ENCODE measurements around the gene SKIC8.

The SKIC8 gene

GRCh38 chr15:78265137-78265460 lies 34.3 kb downstream of the SKIC8 start:
- no peak overlapping the region for H2BK5ac ChIP-seq (ENCODE audit: low read depth, low read length, poor library complexity)
- no peak for DNase-seq
- H2BK12ac ChIP-seq (ENCODE audit: low read length) = no peak overlapping the region
- H3K23ac ChIP-seq (ENCODE audit: low read length) = no peak overlapping the region
- H3K9ac ChIP-seq (ENCODE audit: low read length) = no peak overlapping the region
- no peaks in the 10 kb centered on the region for H3K27me3 ChIP-seq (ENCODE audit: insufficient read depth, low read length)
- H3K18ac ChIP-seq (ENCODE audit: low read length) = no peak overlapping the region
- H2BK120ac ChIP-seq (ENCODE audit: insufficient read depth, low read length, poor library complexity) = no peak overlapping the region
- H4K8ac ChIP-seq (ENCODE audit: low read depth, low read length) = no peak overlapping the region
- no peak overlapping the region for H3K4me2 ChIP-seq (ENCODE audit: low read length)
- no peaks in the 10 kb centered on the region for H3K4me1 ChIP-seq (ENCODE audit: control insufficient read depth in 1 of 2, insufficient read depth in 2 of 2, low read length in 2 of 2)
- H3K14ac ChIP-seq (ENCODE audit: low read length) = no peak overlapping the region
- WGBS (ENCODE audit: extremely low coverage, insufficient coverage, insufficient read length) = no CpG with 5 or more reads among the region's 12 CpGs
- no peak overlapping the region for H2AK5ac ChIP-seq (ENCODE audit: low read length)
- H3K36me3 ChIP-seq (ENCODE audit: control insufficient read depth in 1 of 2, insufficient read depth in 2 of 2, low read length in 2 of 2) = no peaks in the 10 kb centered on the region
- no peak overlapping the region for H3K4me3 ChIP-seq (ENCODE audit: low read depth, low read length)
- no peaks in the 10 kb centered on the region for H3K79me1 ChIP-seq (ENCODE audit: low read length)
- H3K9me3 ChIP-seq (ENCODE audit: insufficient read depth, low read depth, low read length) = no peaks in the 10 kb centered on the region
- no peak overlapping the region for H4K12ac ChIP-seq (ENCODE audit: low read depth, low read length)
- no peak overlapping the region for H3K4ac ChIP-seq (ENCODE audit: low read depth, low read length)
- H2AFZ ChIP-seq (ENCODE audit: insufficient read depth, low read length, poor library complexity) = no peak overlapping the region
- no peak overlapping the region for H4K91ac ChIP-seq (ENCODE audit: low read depth, low read length)
- H3K27ac ChIP-seq (ENCODE audit: low read depth, low read length) = no peak overlapping the region
- H3K79me2 ChIP-seq (ENCODE audit: control insufficient read depth, insufficient read depth, low read length, poor library complexity) = no peaks in the 10 kb centered on the region

GRCh38 chr15:78264304-78265136 lies 34.9 kb downstream of the SKIC8 start, which contains the start of gene DNAJA4:
Gene DNAJA4, plus strand, starts transcription at chr15:78264562. Its CDS starts 202 bp downstream, at chr15:78264764.
- no peak within 1 kb of the TSS for H3K23ac ChIP-seq (ENCODE audit: low read length)
- no peaks in the 10 kb centered on the region for H3K27me3 ChIP-seq (ENCODE audit: insufficient read depth, low read length)
- no peak within 1 kb of the TSS for H4K8ac ChIP-seq (ENCODE audit: low read depth, low read length)
- no peaks in the 10 kb centered on the region for H3K79me1 ChIP-seq (ENCODE audit: low read length)
- no peak within 1 kb of the TSS for H4K91ac ChIP-seq (ENCODE audit: low read depth, low read length)
- no peak within 1 kb of the TSS for H3K14ac ChIP-seq (ENCODE audit: low read length)
- H3K18ac ChIP-seq (ENCODE audit: low read length) = no peak within 1 kb of the TSS
- H3K4me3 ChIP-seq (ENCODE audit: low read depth, low read length) = no peak within 1 kb of the TSS
- peaks cover 0 to under 1% of the 10 kb centered on the region in 2 experiments for H3K4me1 ChIP-seq (ENCODE audit: control insufficient read depth in 1 of 2, insufficient read depth in 2 of 2, low read length in 2 of 2)
- DNase-seq = peak in 1 of 2 donors; percentile 23
- no peak within 1 kb of the TSS for H3K27ac ChIP-seq (ENCODE audit: low read depth, low read length)
- H3K9me3 ChIP-seq (ENCODE audit: insufficient read depth, low read depth, low read length) = no peaks in the 10 kb centered on the region
- H3K9ac ChIP-seq (ENCODE audit: low read length) = no peak within 1 kb of the TSS
- H3K79me2 ChIP-seq (ENCODE audit: control insufficient read depth, insufficient read depth, low read length, poor library complexity) = no peaks in the 10 kb centered on the region
- WGBS (ENCODE audit: extremely low coverage, insufficient coverage, insufficient read length) = no CpG with 5 or more reads among the region's 107 CpGs
- no peak within 1 kb of the TSS for H3K4ac ChIP-seq (ENCODE audit: low read depth, low read length)
- no peak within 1 kb of the TSS for H2BK5ac ChIP-seq (ENCODE audit: low read depth, low read length, poor library complexity)
- no peaks in the 10 kb centered on the region for H3K36me3 ChIP-seq (ENCODE audit: control insufficient read depth in 1 of 2, insufficient read depth in 2 of 2, low read length in 2 of 2)
- H4K12ac ChIP-seq (ENCODE audit: low read depth, low read length) = no peak within 1 kb of the TSS
- H2AK5ac ChIP-seq (ENCODE audit: low read length) = no peak within 1 kb of the TSS
- H2BK12ac ChIP-seq (ENCODE audit: low read length) = no peak within 1 kb of the TSS
- no peak within 1 kb of the TSS for H2AFZ ChIP-seq (ENCODE audit: insufficient read depth, low read length, poor library complexity)
- no peak within 1 kb of the TSS for H2BK120ac ChIP-seq (ENCODE audit: insufficient read depth, low read length, poor library complexity)
- H3K4me2 ChIP-seq (ENCODE audit: low read length) = peak within 1 kb of the TSS; percentile 45

GRCh38 chr15:78263907-78264303 lies 35.5 kb downstream of the SKIC8 start:
- no peak for DNase-seq
- Histone ChIP-seq H2BK120ac (ENCODE audit: insufficient read depth, low read length, poor library complexity) (no peak overlapping the region), H2BK5ac (ENCODE audit: low read depth, low read length, poor library complexity) (no peak overlapping the region), H4K91ac (ENCODE audit: low read depth, low read length) (no peak overlapping the region), H2AFZ (ENCODE audit: insufficient read depth, low read length, poor library complexity) (no peak overlapping the region), H3K9ac (ENCODE audit: low read length) (no peak overlapping the region), H3K27ac (ENCODE audit: low read depth, low read length) (no peak overlapping the region), H3K27me3 (ENCODE audit: insufficient read depth, low read length) (no peaks in the 10 kb centered on the region), H3K18ac (ENCODE audit: low read length) (no peak overlapping the region), H3K23ac (ENCODE audit: low read length) (no peak overlapping the region), H2AK5ac (ENCODE audit: low read length) (no peak overlapping the region), H4K8ac (ENCODE audit: low read depth, low read length) (no peak overlapping the region), H3K36me3 (ENCODE audit: control insufficient read depth in 1 of 2, insufficient read depth in 2 of 2, low read length in 2 of 2) (no peaks in the 10 kb centered on the region), H3K4me2 (ENCODE audit: low read length) (no peak overlapping the region), H3K4me1 (ENCODE audit: control insufficient read depth in 1 of 2, insufficient read depth in 2 of 2, low read length in 2 of 2) (peaks cover 0 to 4% of the 10 kb centered on the region in 2 experiments), H3K9me3 (ENCODE audit: insufficient read depth, low read depth, low read length) (no peaks in the 10 kb centered on the region), H4K12ac (ENCODE audit: low read depth, low read length) (no peak overlapping the region), H3K79me2 (ENCODE audit: control insufficient read depth, insufficient read depth, low read length, poor library complexity) (no peaks in the 10 kb centered on the region), H3K79me1 (ENCODE audit: low read length) (no peaks in the 10 kb centered on the region), H3K4ac (ENCODE audit: low read depth, low read length) (no peak overlapping the region), H3K4me3 (ENCODE audit: low read depth, low read length) (no peak overlapping the region), H2BK12ac (ENCODE audit: low read length) (no peak overlapping the region), H3K14ac (ENCODE audit: low read length) (no peak overlapping the region)
- WGBS (ENCODE audit: extremely low coverage, insufficient coverage, insufficient read length) = no CpG with 5 or more reads among the region's 23 CpGs

GRCh38 chr15:78263351-78263781 lies 36.0 kb downstream of the SKIC8 start:
- Histone ChIP-seq H3K9me3 (ENCODE audit: insufficient read depth, low read depth, low read length) (peaks cover 1% of the 10 kb centered on the region), H2BK5ac (ENCODE audit: low read depth, low read length, poor library complexity) (no peak overlapping the region), H3K27ac (ENCODE audit: low read depth, low read length) (no peak overlapping the region), H2BK120ac (ENCODE audit: insufficient read depth, low read length, poor library complexity) (no peak overlapping the region), H3K4me2 (ENCODE audit: low read length) (no peak overlapping the region), H2AFZ (ENCODE audit: insufficient read depth, low read length, poor library complexity) (no peak overlapping the region), H2AK5ac (ENCODE audit: low read length) (no peak overlapping the region), H4K8ac (ENCODE audit: low read depth, low read length) (no peak overlapping the region), H3K23ac (ENCODE audit: low read length) (no peak overlapping the region), H2BK12ac (ENCODE audit: low read length) (no peak overlapping the region), H3K79me1 (ENCODE audit: low read length) (no peaks in the 10 kb centered on the region), H4K91ac (ENCODE audit: low read depth, low read length) (no peak overlapping the region), H3K9ac (ENCODE audit: low read length) (no peak overlapping the region), H3K36me3 (ENCODE audit: control insufficient read depth in 1 of 2, insufficient read depth in 2 of 2, low read length in 2 of 2) (no peaks in the 10 kb centered on the region), H4K12ac (ENCODE audit: low read depth, low read length) (no peak overlapping the region), H3K4ac (ENCODE audit: low read depth, low read length) (no peak overlapping the region), H3K14ac (ENCODE audit: low read length) (no peak overlapping the region), H3K27me3 (ENCODE audit: insufficient read depth, low read length) (no peaks in the 10 kb centered on the region), H3K18ac (ENCODE audit: low read length) (no peak overlapping the region), H3K4me1 (ENCODE audit: control insufficient read depth in 1 of 2, insufficient read depth in 2 of 2, low read length in 2 of 2) (peaks cover 0 to 4% of the 10 kb centered on the region in 2 experiments), H3K79me2 (ENCODE audit: control insufficient read depth, insufficient read depth, low read length, poor library complexity) (no peaks in the 10 kb centered on the region), H3K4me3 (ENCODE audit: low read depth, low read length) (no peak overlapping the region)
- DNase-seq = no peak
- WGBS (ENCODE audit: extremely low coverage, insufficient coverage, insufficient read length) = no CpG with 5 or more reads among the region's 7 CpGs

Measured in trophoblast cell (in vitro differentiated cells and primary cell).